Measurements from ENCODE around the gene TTC4.

Gene TTC4

GRCh38 chr1:54705153-54705552 is 10.5 kb upstream of the TTC4 start:
- DNase-seq = no peak

- DNase-seq = no peak
These were observed 9.2 kb upstream of the TTC4 start for GRCh38 chr1:54706419-54706818.

GRCh38 chr1:54708385-54708784 is 7.3 kb upstream of the TTC4 start:
- no peak for DNase-seq

GRCh38 chr1:54709547-54710292 is 5.9 kb upstream of the TTC4 start:
- DNase-seq = no peak

DNA sequence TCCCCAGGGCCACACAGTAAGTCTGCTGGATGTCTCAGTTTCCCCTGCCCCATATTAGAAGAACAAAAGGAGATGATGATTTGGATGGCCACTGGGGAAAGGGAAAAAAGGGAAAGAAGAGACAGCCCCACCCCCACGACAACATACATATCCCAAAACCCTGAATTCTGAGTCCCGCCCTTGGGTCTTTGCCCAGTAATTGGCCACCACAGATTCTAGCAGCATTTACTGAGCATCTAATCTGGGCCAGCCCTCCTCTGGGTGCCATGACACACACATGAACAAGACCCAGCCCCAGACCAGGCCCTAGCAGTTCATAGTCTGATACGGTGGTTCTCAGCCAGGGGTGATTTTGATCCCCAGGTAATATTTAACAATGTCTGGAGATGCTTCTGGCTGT is 5.2 kb upstream of the TTC4 start:
- no peak for DNase-seq

DNA sequence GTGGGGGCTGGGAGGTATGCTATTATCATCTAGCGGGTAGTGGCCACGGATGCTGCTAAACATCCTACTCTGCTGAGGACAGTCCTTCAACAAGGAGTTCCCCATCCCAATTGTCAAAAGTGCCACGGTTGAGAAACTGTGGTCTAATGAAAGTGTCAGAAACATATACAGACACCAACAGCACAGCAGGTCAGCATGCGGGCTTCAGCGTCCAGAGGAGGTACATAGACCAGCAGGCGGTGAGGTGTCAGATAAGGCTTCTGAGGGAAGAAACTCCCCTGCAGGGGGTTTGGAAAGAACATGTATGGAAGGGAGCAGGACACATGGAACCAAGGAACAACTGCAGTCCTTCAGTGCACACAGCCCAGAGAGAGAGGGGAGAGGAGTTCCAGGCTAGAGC is 4.8 kb upstream of the TTC4 start:
- no peak for DNase-seq

DNA sequence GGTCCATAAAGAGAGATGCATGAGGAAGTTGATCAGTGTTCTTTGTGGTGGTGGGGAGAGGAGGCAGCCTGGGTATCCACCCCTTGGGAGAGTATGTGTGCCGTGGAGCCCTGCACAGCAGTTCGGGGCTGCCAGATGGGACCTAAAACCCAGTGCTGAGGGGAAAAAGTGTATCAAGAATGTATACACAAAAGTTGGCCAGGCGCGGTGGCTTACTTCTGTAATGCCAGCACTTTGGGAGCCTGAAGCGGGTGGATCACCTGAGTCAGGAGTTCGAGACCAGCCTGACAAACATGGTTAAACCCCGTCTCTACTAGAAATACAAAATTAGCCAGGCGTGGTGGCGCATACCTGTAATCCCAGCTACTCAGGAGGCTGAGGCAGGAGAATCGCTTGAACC is 4.1 kb upstream of the TTC4 start:
- no peak for DNase-seq

GRCh38 chr1:54714881-54715492 is 674 bp upstream of the TTC4 start:
- no peak for DNase-seq

- DNase-seq = no peak
These were observed 812 bp downstream of the TTC4 start for GRCh38 chr1:54716299-54717047.

GRCh38 chr1:54721719-54722118 is 6.1 kb downstream of the TTC4 start:
- DNase-seq = no peak

- DNase-seq = no peak
These were observed 8.3 kb downstream of the TTC4 start for GRCh38 chr1:54723985-54724384.

- DNase-seq = no peak
These were observed 9.1 kb downstream of the TTC4 start for GRCh38 chr1:54724771-54725170.

DNA sequence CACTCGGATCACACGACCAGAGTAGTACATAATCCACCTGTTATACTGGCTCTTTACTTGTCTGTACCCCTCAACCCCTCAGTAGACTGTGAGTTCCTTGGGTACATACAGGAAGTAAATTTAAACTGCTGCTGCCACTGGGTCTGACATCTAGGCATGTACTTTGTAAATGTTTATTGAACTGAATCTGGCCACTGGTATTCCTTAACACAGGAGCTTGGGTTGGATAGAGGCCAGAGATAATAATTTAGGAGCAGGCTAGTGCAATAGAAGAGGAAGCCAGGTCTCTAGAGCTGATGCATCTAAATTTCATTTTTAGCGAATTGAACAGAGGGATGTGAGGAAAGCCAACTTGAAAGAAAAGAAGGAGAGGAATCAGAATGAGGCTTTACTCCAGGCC is 12.4 kb downstream of the TTC4 start:
- DNase-seq = no peak

- no peak for DNase-seq
These were observed 21.0 kb downstream of the TTC4 start for GRCh38 chr1:54736685-54737084.

- no peak for DNase-seq
These were observed 22.6 kb downstream of the TTC4 start for GRCh38 chr1:54738244-54738643.

GRCh38 chr1:54741531-54741930 is 25.9 kb downstream of the TTC4 start:
- no peak for DNase-seq

GRCh38 chr1:54742282-54742681 is 26.6 kb downstream of the TTC4 start:
- no peak for DNase-seq

DNA sequence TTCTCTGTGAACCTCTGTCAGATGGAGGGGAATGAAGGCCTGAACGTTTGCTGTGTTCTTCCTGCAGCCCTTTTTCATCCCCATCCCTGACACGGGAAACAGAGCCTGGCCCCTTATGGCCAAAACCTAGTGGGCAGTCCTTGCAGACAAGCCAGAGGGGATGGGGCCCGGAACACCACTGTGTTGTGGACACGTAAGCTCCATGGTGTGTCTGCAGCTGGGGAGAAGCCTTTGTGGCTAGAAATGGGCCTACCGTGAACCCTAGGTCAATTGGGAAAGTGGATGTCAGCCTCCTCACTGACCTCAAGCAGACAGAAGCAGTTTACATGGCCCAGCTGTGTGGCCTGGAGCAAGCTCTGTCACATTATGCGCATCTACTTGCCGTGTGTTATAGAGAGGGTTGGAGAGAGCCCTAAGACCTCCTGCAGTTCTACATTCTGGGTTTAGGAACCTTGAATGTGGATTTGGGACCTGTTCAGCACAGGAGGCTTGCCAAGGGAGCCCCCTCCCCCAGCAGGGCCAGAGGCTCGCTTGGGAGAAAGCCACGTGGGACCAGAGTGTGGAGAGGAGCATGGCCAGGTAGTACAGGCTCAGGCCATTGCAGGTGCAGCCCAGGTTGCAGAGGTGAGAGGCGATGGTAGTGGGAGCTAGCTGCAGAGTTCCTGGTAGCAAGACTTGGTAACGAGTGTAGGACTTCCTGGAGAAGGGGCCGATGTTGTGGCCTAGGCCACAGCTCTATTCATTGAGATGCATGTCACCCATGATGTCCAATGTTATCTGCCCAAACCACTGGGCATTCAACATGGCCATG is 28.0 kb downstream of the TTC4 start:
- no peak for DNase-seq

DNA sequence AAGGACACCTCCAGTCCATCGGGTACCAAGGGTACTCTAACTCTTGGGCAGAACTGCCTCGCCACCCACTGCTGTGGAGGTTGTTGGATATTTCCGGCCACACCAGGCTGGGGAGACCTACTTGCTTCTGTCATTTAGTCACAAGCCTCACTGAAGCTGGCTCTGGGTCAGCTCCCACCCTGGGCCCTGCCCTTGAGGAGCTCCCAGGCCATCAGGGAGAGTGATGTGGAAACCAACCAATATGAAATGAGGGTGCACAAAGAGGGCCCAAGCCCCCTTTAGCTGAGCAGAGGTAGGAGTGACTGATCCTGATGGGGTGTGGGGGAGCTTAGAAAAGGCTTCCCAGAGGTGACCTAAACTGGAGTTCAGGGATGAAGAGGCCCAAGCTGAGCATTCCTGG is 29.0 kb downstream of the TTC4 start:
- DNase-seq = no peak

- no peak for DNase-seq
These were observed 29.6 kb downstream of the TTC4 start for GRCh38 chr1:54745274-54745673.

DNA sequence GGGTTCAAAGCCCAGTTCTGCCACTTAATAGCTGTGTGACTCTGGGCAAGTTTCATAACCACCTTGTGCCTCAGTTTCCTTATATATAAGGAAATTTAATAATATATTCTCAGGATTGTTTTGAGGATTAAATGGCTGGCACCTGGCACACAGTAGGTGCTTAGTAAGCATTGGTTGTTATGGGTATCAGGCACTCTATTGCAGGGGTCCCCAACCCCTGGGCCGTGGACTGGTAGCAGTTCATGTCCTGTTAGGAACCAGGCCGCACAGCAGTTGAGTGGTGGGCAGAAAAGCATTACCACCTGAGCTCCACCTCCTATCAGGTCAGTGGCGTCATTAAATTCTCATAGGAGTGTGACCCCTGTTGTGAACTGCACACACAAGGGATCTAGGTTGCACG is 30.2 kb downstream of the TTC4 start:
- no peak for DNase-seq

DNA sequence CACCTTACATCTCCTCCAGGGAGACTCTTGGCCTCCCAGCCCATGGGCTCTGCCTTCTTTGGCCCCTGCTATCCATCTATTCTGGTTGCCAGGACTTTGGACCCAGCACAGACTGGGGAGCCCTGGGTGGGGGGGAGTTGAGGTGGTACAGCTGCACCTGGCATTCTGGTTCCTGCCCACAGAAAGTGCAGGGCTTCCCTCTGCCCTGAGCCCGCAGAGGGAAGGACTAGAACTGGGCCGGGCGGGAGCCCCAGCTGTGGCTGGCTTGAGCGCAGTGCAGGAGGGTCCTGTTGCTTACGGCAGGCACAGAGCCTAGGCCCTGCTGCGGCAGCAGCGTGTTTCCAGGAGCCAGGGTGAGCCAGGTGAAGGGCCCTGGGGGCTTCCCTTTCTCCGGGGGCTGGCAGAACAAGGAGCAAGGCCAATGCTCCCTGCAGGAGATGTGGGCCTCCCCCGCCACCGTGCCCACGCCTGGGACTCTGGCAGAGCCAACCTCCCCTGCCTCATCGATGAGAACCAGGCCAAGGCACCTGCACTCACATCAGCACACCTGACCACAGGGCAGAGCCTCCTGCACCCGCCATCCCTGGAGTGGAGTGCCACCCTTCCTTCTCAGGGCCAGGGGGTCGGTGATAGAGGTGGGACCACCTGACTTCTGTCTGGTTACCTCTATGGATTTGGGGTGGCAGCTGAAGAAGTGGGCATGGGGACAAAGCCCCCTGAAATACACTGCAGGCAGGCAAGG is 32.6 kb downstream of the TTC4 start:
- DNase-seq = no peak

DNA sequence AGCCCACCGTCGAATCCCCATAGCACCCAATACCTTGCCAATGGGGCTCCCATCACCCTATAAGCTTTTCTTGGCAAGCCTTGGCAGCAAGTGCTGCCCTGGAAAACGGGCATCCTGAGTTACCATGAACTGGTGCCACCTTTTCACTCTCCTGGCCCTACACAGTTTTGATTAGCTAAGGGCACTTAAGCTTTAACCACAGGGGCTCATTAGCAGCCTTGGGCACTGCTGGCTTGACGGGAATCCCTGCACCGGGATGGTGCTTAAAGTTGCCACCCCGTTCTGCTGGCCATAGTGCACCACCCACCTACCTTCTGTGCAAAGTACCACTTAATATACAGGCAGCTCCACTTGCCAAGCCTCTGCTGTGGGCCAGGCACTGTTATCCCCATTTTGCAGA is 34.9 kb downstream of the TTC4 start:
- DNase-seq = no peak

All from NCI-H187 (cell line).